ENCODE measurements around the gene TBL3.

DNA sequence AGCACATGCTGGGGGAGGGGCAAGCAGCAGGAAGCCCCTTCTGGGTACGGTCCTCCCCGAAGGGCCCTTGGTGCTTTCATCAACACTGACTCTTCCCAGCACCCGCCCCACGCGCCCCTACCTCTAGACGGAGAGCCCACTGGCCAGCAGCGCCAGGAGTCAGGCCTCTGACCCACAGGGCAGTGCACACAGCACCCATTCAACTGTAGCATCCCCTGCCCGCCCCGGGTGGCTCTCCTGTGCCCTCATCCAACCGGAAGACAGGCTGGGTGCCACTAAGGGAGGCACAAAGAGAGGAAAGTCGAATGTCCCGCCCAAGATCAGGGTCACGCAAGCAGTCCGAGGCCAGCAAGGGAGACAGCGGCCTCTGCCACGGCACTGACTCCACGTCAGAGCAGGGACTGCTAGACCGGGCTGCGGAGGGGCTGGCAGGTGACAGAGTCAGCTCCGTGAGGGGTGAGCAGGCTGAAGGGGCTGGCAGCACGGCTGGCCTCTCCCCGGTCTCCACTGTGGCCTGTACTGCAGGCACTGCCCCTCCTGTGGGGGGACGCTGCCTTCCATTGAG, 38.7 kb upstream of the TBL3 start:
- no peak for TF ChIP-seq CTCF (IDR thresholded peaks at IDR 0.05)
- TF ChIP-seq EZH2 (IDR thresholded peaks at IDR 0.05) = no peak
- TF ChIP-seq EZH2phosphoT487 (IDR thresholded peaks at IDR 0.05) = no peak
